HG03571 (cell line): ENCODE data around the gene NCSTN.

Experiments used
- ATAC-seq: cut with Tn5 transposase; IDR thresholded peaks from one replicate; pipeline ENCODE4 v1.9.1; 2021; ENCODE audit not compliant: unreplicated experiment

The NCSTN gene

DNA sequence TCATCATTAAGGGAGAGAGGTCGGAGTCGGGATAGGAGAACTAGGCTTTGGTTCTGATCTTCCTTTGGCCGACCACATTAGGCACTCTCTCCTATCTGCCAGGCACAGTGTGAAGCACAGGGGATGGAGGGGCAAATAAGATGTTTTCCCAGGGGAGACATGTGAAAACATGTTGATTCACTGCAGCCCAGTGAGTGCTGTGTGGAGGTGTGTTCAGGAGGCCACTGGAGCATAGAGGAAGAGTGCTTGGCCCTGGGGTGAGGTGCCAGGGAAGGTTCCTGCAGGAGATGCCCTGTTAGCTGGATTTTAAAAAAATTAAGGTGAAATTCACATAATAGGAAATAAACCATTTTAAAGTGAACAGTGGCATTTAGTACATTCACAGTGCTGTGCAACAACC is 60.9 kb downstream of the NCSTN start:
- ATAC-seq, result no peak

DNA sequence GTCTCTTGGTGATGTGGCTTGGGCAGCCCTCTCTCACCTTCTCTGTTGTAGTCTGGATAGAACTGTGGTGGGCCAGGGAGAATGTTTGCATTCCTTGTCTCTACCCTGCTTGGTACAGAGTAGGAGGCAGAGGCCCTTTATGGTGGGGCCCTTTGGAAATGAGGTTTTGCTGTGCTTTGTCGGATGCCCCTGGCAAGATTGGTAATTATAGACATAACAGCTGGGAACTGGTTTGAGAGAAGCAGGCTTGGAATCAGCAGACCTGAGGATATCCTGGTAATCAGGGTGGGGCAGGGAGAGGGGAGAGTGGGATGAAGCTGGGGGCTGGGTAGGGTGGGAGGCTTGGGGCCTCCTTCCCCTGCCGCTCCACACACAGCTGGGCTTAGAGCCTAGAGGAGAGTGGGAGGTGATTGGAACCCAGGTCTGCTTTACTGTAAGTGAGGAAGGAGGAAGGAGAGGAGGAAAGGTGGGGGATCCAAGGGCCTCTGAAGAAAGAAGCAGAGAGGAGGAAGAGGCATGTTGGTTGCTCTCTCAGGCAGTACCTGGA is 62.2 kb downstream of the NCSTN start:
- ATAC-seq, result no peak

DNA sequence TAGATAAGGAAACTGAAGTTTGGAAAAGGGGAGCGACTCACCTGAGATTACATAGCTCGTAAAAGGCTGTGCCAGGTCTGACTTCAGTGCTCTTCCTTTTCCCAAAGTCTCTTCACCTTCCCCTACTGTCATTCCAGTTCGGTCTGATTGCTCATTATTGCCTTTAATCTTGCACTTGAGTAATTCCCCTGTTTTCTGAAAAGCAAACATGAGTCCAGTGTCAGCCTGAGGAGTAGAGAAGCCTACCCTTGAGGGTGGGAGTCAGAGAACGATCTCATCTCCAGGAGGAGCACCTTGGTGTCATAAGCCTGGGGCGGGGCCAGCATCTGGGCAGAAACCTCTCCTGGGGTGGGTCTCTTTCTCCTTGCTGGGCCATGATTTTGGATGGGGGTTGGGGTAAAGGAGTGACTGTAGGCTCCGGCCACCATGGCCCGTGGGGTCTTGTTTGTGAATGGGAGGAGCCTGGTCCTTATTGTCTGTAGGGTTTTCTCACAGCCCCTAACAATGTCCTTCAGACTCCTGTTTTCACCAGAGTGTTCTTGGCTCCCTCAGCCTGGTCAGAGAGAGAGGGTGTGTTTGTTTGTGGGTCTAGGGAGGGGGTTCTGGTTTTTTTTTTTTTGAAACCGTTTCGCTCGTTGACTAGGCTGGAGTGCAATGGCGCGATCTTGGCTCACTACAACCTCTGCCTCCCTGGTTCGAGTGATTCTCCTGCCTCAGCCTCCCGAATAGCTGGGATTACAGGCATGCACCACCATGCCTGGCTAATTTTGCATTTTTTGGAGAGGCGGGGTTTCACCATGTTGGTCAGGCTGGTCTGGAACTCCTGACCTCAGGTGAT is 63.2 kb downstream of the NCSTN start:
- no peak for ATAC-seq

DNA sequence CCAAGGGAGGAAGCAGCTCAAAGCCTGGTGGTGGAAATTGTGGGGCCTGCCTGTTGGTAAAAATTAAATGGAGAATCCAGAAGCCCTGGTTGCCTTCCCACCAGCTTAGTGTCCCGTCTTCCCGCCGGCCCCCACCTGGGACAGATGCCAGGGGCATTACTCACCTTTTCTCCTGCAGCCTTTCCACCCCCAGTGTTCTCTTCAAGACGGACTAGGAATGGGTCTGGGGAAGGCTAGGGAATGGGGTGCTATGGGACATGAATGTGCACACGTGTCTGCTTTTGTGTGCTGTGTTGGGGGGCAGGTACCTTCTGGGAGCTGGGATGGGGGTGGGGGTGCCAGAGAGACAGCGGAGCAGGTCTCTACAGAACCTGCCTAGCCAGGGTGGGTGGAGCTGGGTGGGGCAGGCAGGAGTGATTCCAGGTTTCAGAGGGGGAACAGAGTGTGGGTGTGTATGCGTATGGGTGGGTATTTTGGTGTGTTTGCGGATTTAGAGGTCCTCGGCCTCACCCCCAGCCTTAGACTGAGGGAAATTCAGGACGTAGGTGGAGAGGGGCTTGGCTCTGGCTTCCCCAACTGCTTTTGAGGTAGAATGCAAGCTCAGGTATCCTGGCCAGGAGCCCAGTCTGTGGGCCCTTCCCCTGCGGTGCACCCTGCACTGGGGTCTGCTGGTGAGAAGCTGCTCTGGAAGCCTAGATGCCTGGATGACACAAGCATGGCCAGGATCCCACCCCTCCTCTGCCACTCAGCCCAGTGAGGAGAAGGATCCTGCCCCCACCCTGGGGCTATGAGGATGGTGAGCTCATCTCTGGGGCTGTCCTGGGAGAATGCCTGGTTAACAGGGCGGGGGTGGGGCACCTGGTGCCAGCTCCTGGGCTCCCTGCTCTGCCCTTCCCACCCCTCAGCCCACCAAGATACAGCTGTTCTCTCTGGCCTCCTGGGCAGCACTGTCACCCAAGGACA is 64.9 kb downstream of the NCSTN start:
- no peak for ATAC-seq
